ENCODE data around the gene SLC25A34.

GRCh38 chr1:15757016-15757543, 21.0 kb downstream of the SLC25A34 start:
- TF ChIP-seq FOS (IDR thresholded peaks at IDR 0.05; ENCODE audit: borderline replicate concordance, extremely low read depth, insufficient read length) (no peak), MYB (IDR thresholded peaks at IDR 0.05; ENCODE audit: borderline replicate concordance, low read depth, low read length) (no peak), HDAC2 (IDR thresholded peaks at IDR 0.05) (no peak), POLR2AphosphoS5 (IDR thresholded peaks at IDR 0.05; ENCODE audit: low read length) (no peak)

All from GM12878 (cell line).